Fibroblast of peridontal ligament (primary cell): ENCODE results near the gene RD3L.

Experiments used
- DNase-seq: peaks from one replicate; pipeline ENCODE4 v3.0.0-alpha.2; 2010; ENCODE audit errors: extremely low read depth

RD3L gene

DNA sequence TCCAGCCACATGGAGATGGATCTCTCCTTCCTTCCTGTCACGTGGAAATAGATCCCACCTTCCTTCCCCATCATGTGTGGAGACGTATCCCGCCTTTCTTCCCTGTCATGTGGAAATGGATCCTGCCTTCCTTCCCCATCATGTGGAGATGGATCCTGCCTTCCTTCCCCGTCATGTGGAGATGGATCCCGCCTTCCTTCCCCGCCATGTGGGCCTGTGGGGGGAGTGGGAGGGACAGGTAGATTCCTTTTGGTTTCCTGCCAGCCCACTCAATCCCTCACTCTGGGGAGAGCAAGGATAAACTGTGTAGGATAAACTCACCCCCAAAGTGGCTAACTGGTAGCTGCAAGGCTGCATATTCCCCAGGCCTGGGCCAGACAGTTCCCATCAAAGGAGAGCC lies 45.8 kb downstream of the RD3L start:
- DNase-seq, result no peak

DNA sequence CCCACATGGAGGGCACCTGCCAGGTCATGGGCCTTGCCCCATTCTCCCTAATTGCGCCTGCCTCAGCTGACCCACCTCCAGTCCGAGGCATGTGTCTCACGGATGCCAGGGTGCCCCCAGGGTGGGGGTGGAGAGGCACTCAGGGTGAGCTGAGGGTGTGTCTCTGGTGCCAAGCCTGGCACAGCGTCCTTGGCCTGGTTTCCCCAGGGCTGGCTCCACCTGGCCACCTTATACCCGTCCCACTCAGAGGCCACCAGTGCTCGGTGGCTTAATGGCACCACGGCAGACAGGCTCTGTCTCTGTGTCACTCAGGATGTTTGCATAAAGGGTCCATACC lies 47.6 kb downstream of the RD3L start:
- no peak for DNase-seq

GRCh38 chr14:103894034-103894722 lies 48.2 kb downstream of the RD3L start:
- no peak for DNase-seq

DNA sequence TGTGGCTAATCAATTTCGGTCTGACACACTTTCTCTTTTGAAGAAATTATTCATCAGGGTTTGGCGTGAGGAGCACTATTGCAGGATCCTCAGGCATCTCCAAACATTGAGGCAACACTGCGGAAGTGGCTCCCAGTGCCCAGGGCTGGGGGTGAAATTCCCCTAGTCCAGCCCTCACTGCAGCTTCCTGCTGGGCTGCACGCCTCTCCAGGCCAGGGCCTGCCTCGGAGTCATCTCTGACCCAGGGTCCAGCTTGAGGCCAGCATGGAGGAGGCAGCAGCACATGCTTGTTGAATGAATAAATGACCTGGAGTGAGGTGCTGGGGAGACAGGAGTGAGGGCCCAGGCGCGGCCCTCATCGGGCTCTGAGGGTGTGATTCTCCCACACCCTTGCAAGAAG lies 50.1 kb downstream of the RD3L start:
- no peak for DNase-seq

DNA sequence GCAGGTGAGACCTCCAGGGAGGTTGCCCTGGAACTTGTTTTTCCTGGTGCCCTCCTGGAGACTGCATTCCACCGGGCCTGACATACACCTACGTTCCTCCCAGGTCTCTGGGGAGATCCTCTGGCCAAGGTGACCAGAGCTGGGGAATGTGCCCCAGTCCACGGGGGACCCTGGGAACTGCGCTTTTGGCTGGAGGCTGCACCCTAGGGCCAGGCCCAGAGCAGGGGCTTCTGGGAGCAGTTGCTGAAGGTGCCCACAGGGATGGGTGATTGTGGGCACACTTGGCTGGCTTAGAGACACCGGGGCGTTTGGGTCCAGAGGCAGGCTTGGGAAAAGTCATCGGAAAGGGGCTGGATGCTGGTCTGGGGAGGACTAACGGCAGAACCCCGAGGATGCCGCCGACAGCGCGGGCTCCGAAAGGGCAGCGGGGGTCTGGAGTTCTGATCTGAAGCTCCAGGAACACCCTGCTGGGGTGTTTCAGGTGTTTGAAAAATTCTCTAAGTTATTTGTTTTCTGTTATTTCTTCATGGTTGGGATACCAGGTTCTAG lies 50.6 kb downstream of the RD3L start:
- no peak for DNase-seq

GRCh38 chr14:103890821-103891666 lies 51.3 kb downstream of the RD3L start:
- DNase-seq, result no peak
